ENCODE results near the gene SLC16A10.

DNA sequence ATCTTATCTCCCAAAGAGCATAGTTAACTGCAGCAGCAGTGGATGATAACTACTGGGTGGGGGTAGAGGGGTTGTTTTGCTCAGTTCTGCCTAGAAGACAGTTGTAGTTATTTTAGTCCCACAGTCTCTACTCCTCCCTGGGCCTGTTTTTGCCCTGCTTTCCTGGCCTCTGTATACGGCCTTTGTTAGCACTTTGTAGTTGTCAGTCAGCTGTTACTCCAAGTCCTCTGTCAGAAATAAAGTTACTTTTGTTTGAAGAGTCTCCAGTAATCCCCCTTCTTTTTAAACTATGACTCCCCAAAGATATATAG is 113.9 kb downstream of the SLC16A10 start:
- no peak for TF ChIP-seq CTCF (IDR thresholded peaks at IDR 0.05)
- TF ChIP-seq POLR2A (IDR thresholded peaks at IDR 0.05): no peak

All from lower leg skin (tissue), 3 donors.